PC-3 (cell line): ENCODE results near the gene KLHDC9. TPM values are rescaled to one million over a fixed set of nuclear protein-coding genes. Genes with fewer than 3 reads are reported as not detected.

Experiments
- ATAC-seq: fragments of 200-7000 bp; cut with Tn5 transposase; 2 replicates; pipeline ENCODE4 v1.9.1; 2020; ENCODE audit warnings: mild to moderate bottlenecking, moderate library complexity
- BruUV-seq: library from RNA; stranded (reverse); fragments of 400-500 nt; replicated peaks from 2 replicates; lab custom pipeline; 2021; lab: Mats Ljungman, UMichigan
- CTCF ChIA-PET: fragments of 300-600 bp; sonication (Branson Sonifier 250); formaldehyde crosslinking; loops from one replicate; lab custom pipeline; 2022; ENCODE audit warnings: antibody characterized with exemption; lab: Charles Lee
- POLR2A ChIA-PET: fragments of 300-600 bp; sonication (Branson Sonifier 250); formaldehyde crosslinking; loops from one replicate; lab custom pipeline; 2022; ENCODE audit warnings: antibody characterized with exemption; ENCODE audit not compliant: unreplicated experiment; lab: Charles Lee
- DNase-seq: peaks from one replicate; pipeline ENCODE4 v3.0.0-alpha.2; 2015
- H2AFZ ChIP-seq: fragments of 300-600 bp; sonication (generic); 2 replicates; pipeline ENCODE4 v1.6.0; 2016; ENCODE audit warnings: antibody characterized with exemption, low read length
- H3F3A ChIP-seq: fragments of 300-600 bp; sonication (generic); one replicate; pipeline ENCODE4 v1.6.0; 2017; ENCODE audit warnings: antibody characterized with exemption, low read length, control low read depth, mild to moderate bottlenecking; ENCODE audit not compliant: unreplicated experiment
- H3K27ac ChIP-seq: fragments of 300-600 bp; sonication (generic); 2 replicates; pipeline ENCODE4 v1.5.1; 2016; ENCODE audit warnings: mild to moderate bottlenecking, low read length
- H3K27me3 ChIP-seq: fragments of 300-600 bp; sonication (generic); 2 replicates; pipeline ENCODE4 v1.6.1; 2016; ENCODE audit warnings: low read length, mixed read lengths
- H3K36me3 ChIP-seq: fragments of 300-600 bp; sonication (generic); 2 replicates; pipeline ENCODE4 v1.6.1; 2016; ENCODE audit warnings: low read depth, mixed run types, low read length, mixed read lengths
- H3K4me1 ChIP-seq: fragments of 300-600 bp; sonication (generic); 2 replicates; pipeline ENCODE4 v1.5.1; 2016; ENCODE audit warnings: low read length; ENCODE audit not compliant: insufficient read depth
- H3K4me2 ChIP-seq: fragments of 300-600 bp; sonication (generic); 2 replicates; pipeline ENCODE4 v1.6.0; 2016; ENCODE audit warnings: low read length
- H3K4me3 ChIP-seq: fragments of 300-600 bp; sonication (generic); 2 replicates; pipeline ENCODE4 v1.5.1; 2016; ENCODE audit warnings: mild to moderate bottlenecking, low read length, mixed read lengths
- H3K79me2 ChIP-seq: fragments of 300-600 bp; sonication (generic); 2 replicates; pipeline ENCODE4 v1.6.1; 2017; ENCODE audit warnings: low read length, mixed read lengths
- H3K9ac ChIP-seq: fragments of 300-600 bp; sonication (generic); 2 replicates; pipeline ENCODE4 v1.6.0; 2016; ENCODE audit warnings: mild to moderate bottlenecking, low read length
- H3K9me2 ChIP-seq: fragments of 300-600 bp; sonication (generic); replicated peaks from 2 replicates; pipeline ENCODE4 v1.6.1; 2016; ENCODE audit warnings: mixed run types, low read length, mixed read lengths
- H3K9me3 ChIP-seq: fragments of 300-600 bp; sonication (generic); 2 replicates; pipeline ENCODE4 v1.6.1; 2016; ENCODE audit warnings: low read length, mixed read lengths
- H4K20me1 ChIP-seq: fragments of 300-600 bp; sonication (generic); 2 replicates; pipeline ENCODE4 v1.6.1; 2016; ENCODE audit warnings: low read length, mixed read lengths
- EZH2 ChIP-seq: fragments of 300-600 bp; sonication (generic); IDR thresholded peaks from one replicate; pipeline ENCODE4 v1.6.1; 2017; ENCODE audit warnings: antibody characterized with exemption, mild to moderate bottlenecking, low read length; ENCODE audit not compliant: unreplicated experiment
- EZH2phosphoT487 ChIP-seq: fragments of 300-600 bp; sonication (generic); IDR thresholded peaks from 2 replicates; pipeline ENCODE4 v1.6.1; 2018; ENCODE audit warnings: mild to moderate bottlenecking, antibody characterized with exemption, low read length, borderline replicate concordance
- intact Hi-C: fragments of 100-400 bp; cut with micrococcal nuclease; formaldehyde crosslinking; loops from 2 replicates; pipeline ENCODE4 v1.9.0; 2023
- total RNA-seq: library from RNA; depleted of rRNA; stranded (reverse); fragments of >200 nt; gene quantifications from 2 replicates; pipeline ENCODE4 v1.2.3, GENCODE V29; 2014
- TF ChIP-seq, protein P1 (sequence below): fragments of 300-600 bp; sonication (generic); conservative IDR thresholded peaks from 2 replicates; pipeline ENCODE4 v1.5.1; 2017; ENCODE audit warnings: antibody characterized with exemption, low read depth, mild to moderate bottlenecking, low read length

The KLHDC9 gene
- total RNA-seq, 1 experiment from 2014 or later = 3.2 TPM

DNA sequence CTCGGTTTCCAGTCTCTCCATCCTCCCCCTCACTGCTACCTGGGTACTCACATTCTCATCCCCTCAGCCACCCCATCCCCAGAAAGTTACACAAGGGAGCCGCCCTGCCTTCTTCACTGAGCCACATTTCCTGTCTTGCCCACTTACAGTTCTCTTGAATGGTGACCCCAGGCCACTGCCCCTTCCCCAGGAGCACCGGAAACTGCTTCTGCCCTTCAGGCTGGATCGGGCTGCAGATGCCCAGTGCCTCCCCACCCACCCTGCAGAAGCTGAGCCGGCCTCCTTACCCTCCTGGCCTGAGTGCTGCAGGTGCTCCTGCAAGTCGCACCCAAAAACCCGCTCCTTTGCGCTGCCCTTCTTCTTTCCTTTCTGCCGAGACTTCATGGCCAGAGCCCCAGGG is 28.9 kb upstream of the KLHDC9 start:
- H3K9me2 ChIP-seq = no peaks in the 10 kb centered on the region
- no peaks in the 10 kb centered on the region for H3K27me3 ChIP-seq
- no peaks in the 10 kb centered on the region for H4K20me1 ChIP-seq
- no peaks in the 10 kb centered on the region for H3F3A ChIP-seq
- no peak overlapping the region for H3K27ac ChIP-seq
- H3K36me3 ChIP-seq = no peaks in the 10 kb centered on the region
- H3K4me2 ChIP-seq = no peak overlapping the region
- CTCF ChIA-PET = no interaction called here
- BruUV-seq = no TSS peak
- DNase-seq (no peak), ATAC-seq (no peak)
- TF ChIP-seq, protein P1, sequence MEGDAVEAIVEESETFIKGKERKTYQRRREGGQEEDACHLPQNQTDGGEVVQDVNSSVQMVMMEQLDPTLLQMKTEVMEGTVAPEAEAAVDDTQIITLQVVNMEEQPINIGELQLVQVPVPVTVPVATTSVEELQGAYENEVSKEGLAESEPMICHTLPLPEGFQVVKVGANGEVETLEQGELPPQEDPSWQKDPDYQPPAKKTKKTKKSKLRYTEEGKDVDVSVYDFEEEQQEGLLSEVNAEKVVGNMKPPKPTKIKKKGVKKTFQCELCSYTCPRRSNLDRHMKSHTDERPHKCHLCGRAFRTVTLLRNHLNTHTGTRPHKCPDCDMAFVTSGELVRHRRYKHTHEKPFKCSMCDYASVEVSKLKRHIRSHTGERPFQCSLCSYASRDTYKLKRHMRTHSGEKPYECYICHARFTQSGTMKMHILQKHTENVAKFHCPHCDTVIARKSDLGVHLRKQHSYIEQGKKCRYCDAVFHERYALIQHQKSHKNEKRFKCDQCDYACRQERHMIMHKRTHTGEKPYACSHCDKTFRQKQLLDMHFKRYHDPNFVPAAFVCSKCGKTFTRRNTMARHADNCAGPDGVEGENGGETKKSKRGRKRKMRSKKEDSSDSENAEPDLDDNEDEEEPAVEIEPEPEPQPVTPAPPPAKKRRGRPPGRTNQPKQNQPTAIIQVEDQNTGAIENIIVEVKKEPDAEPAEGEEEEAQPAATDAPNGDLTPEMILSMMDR = no peak
- TF ChIP-seq EZH2 (no peak), EZH2phosphoT487 (no peak)
- no peaks in the 10 kb centered on the region for H3K4me1 ChIP-seq
- POLR2A ChIA-PET = no interaction called here
- no peak overlapping the region for H3K4me3 ChIP-seq
- intact Hi-C loops = no loop called here
- H2AFZ ChIP-seq = no peak overlapping the region
- no peak overlapping the region for H3K9ac ChIP-seq
- no peaks in the 10 kb centered on the region for H3K9me3 ChIP-seq
- H3K79me2 ChIP-seq = no peaks in the 10 kb centered on the region

DNA sequence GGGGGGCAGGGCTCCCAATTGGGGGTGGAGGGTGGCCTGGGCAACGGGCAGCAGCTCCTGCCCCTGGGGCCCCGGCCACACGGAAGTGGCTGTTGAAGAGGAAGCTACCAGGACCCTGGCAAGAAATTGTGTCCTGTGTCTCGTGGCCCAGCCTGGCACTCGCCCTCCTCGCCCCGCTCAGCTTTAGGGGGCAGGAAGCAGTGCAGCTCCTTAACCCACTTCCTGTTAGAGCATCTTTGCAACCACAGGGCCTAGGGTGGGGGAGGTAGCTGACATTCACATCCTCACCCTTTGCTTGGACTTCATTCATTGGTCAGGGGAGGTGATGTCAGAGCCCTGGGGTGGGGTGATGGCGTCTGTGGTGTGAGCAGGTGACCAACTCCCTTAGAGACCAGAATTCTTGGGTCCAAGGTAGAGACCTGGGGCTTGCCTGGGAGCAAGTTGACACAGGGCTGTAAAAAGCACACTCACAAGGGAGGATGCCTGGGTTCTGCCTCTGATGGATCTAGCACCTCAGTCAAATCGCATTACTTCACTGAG is 28.4 kb upstream of the KLHDC9 start, which contains the start of gene ARHGAP30:
Gene ARHGAP30, minus strand, starts transcription at position 161 of the 540 bp plus-strand sequence. CDS start 267 bp downstream, outside the sequence.
- ATAC-seq = no peak
- ChIA-PET POLR2A (no interaction called here), CTCF (interaction anchor here (0.6 kb wide), 1 partner anchor 79 kb away, joined by 15 read pairs; no protein-coding TSS in a partner anchor)
- no peaks in the 10 kb centered on the region for H3K4me1 ChIP-seq
- no peaks in the 10 kb centered on the region for H3K9me3 ChIP-seq
- no peaks in the 10 kb centered on the region for H3K36me3 ChIP-seq
- no peak for TF ChIP-seq EZH2
- no peaks in the 10 kb centered on the region for H3F3A ChIP-seq
- BruUV-seq = no TSS peak
- no peaks in the 10 kb centered on the region for H3K79me2 ChIP-seq
- H3K4me2 ChIP-seq = no peak within 1 kb of the TSS
- H2AFZ ChIP-seq = no peak within 1 kb of the TSS
- H3K27me3 ChIP-seq = no peaks in the 10 kb centered on the region
- no peak for DNase-seq
- no peaks in the 10 kb centered on the region for H3K9me2 ChIP-seq
- intact Hi-C loops = no loop called here
- H3K27ac ChIP-seq = no peak within 1 kb of the TSS
- H3K9ac ChIP-seq = no peak within 1 kb of the TSS
- no peaks in the 10 kb centered on the region for H4K20me1 ChIP-seq
- H3K4me3 ChIP-seq = no peak within 1 kb of the TSS

DNA sequence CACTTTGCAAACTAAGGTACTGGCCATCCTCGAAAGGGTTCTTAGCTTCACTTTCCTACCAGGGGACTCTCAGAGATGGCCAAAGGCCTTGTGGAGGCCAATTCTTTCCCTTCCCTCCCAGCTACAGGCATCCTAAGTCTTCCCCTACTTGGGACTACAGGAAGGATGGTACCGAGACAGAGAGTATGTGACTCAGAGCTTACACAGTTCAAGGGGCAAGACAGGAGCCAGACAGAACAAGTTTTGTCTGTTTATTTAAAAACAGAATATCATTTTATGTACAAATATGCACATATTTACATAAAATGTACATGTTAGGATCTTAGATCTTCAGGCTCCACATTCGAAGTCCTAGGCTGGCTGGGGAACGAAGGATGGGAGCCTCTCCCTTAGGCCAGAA is 27.4 kb upstream of the KLHDC9 start:
- Histone ChIP-seq H3K9ac (no peak overlapping the region), H3K4me3 (no peak overlapping the region), H3K9me2 (no peaks in the 10 kb centered on the region), H3K27me3 (no peaks in the 10 kb centered on the region), H3F3A (no peaks in the 10 kb centered on the region), H3K9me3 (no peaks in the 10 kb centered on the region), H3K4me1 (no peaks in the 10 kb centered on the region), H3K4me2 (no peak overlapping the region), H3K79me2 (no peaks in the 10 kb centered on the region), H2AFZ (no peak overlapping the region), H3K36me3 (no peaks in the 10 kb centered on the region), H3K27ac (no peak overlapping the region), H4K20me1 (no peaks in the 10 kb centered on the region)
- ChIA-PET POLR2A (interaction anchor here (0.5 to 0.6 kb wide), 2 partner anchors 18 to 50 kb away, joined by 3 to 4 read pairs; partner anchors contain the start of genes F11R and NECTIN4), CTCF (no interaction called here)
- TF ChIP-seq EZH2phosphoT487 = no peak
- TF ChIP-seq, protein P1 = no peak
- TF ChIP-seq EZH2 = no peak
- BruUV-seq = no TSS peak
- ATAC-seq (no peak), DNase-seq (no peak)
- intact Hi-C loops = loop anchor here (1.0 kb wide), 1 partner anchor 28 kb away; the partner anchor contains the start of gene KLHDC9
